MM.1S (cell line): ENCODE data around the gene PSMD12.

Experiments used
- CTCF ChIP-seq: fragments of 300-600 bp; sonication (generic); IDR thresholded peaks from 2 replicates; pipeline ENCODE4 v1.5.1; 2016; ENCODE audit warnings: antibody characterized with exemption, low read length, mixed read lengths
- EZH2 ChIP-seq: fragments of 300-600 bp; sonication (generic); optimal IDR thresholded peaks from 2 replicates; pipeline ENCODE3; 2017; ENCODE audit warnings: low read depth, mild to moderate bottlenecking, antibody characterized with exemption, low read length, mixed read lengths
- EZH2phosphoT487 ChIP-seq: fragments of 300-600 bp; sonication (generic); IDR thresholded peaks from 2 replicates; pipeline ENCODE4 v1.6.1; 2018; ENCODE audit warnings: antibody characterized with exemption, low read length

GRCh38 chr17:67358612-67359011, 7.8 kb downstream of the PSMD12 start:
- TF ChIP-seq CTCF (no peak), EZH2 (no peak), EZH2phosphoT487 (no peak)
